Measurements from ENCODE around the gene SORCS2. TPM values are rescaled to one million over a fixed set of nuclear protein-coding genes. Genes with fewer than 3 reads are reported as not detected.
A peak's percentile ranks its signal among the peaks of the same experiment; 100 is the strongest.

Gene SORCS2
- total RNA-seq, 2 donors from 2014 or later, result 1.5 to 1.7 TPM

GRCh38 chr4:7427361-7427760, 235.0 kb downstream of the SORCS2 start:
- Histone ChIP-seq H3K4me1 (no peaks in the 10 kb centered on the region), H3K36me3 (no peaks in the 10 kb centered on the region), H3K4me3 (no peak overlapping the region), H3K27me3 (no peaks in the 10 kb centered on the region), H3K9me3 (no peaks in the 10 kb centered on the region), H3K27ac (no peak overlapping the region)
- peak; percentile 42 for DNase-seq (ENCODE audit: low spot score)
- TF ChIP-seq CTCF (IDR thresholded peaks at IDR 0.05), result no peak

- Histone ChIP-seq H3K27me3 (no peaks in the 10 kb centered on the region), H3K4me3 (no peak overlapping the region), H3K4me1 (no peaks in the 10 kb centered on the region), H3K27ac (no peak overlapping the region), H3K9me3 (no peaks in the 10 kb centered on the region), H3K36me3 (no peaks in the 10 kb centered on the region)
- TF ChIP-seq CTCF (IDR thresholded peaks at IDR 0.05), result no peak
- no peak for DNase-seq (ENCODE audit: low spot score)
Measured at GRCh38 chr4:7427831-7428260, 235.5 kb downstream of the SORCS2 start.

- Histone ChIP-seq H3K36me3 (no peaks in the 10 kb centered on the region), H3K27me3 (no peaks in the 10 kb centered on the region), H3K4me1 (no peaks in the 10 kb centered on the region), H3K4me3 (no peak overlapping the region), H3K9me3 (no peaks in the 10 kb centered on the region), H3K27ac (no peak overlapping the region)
- no peak for TF ChIP-seq CTCF (IDR thresholded peaks at IDR 0.05)
- peak; percentile 38 for DNase-seq (ENCODE audit: low spot score)
Measured at GRCh38 chr4:7428261-7429068, 236.1 kb downstream of the SORCS2 start.

- peak; percentile 36 for DNase-seq (ENCODE audit: low spot score)
- TF ChIP-seq CTCF (IDR thresholded peaks at IDR 0.05), result no peak
Measured at GRCh38 chr4:7429069-7429416, 236.7 kb downstream of the SORCS2 start.

GRCh38 chr4:7429601-7430078, 237.3 kb downstream of the SORCS2 start:
- Histone ChIP-seq H3K4me1 (peaks cover 0 to 1% of the 10 kb centered on the region in 2 donors), H3K27ac (no peak overlapping the region), H3K27me3 (no peaks in the 10 kb centered on the region), H3K9me3 (no peaks in the 10 kb centered on the region), H3K36me3 (no peaks in the 10 kb centered on the region), H3K4me3 (no peak overlapping the region)
- no peak for DNase-seq (ENCODE audit: low spot score)
- TF ChIP-seq CTCF (IDR thresholded peaks at IDR 0.05), result no peak

More at GRCh38 chr4:7429069-7429416, 236.7 kb downstream of the SORCS2 start:
- H3K4me3 ChIP-seq, result no peak overlapping the region
- H3K27ac ChIP-seq, result no peak overlapping the region
- H3K4me1 ChIP-seq, result no peaks in the 10 kb centered on the region
- H3K27me3 ChIP-seq, result no peaks in the 10 kb centered on the region
- no peaks in the 10 kb centered on the region for H3K36me3 ChIP-seq
- H3K9me3 ChIP-seq, result no peaks in the 10 kb centered on the region
